Measurements from ENCODE around the gene CHST3. TPM values are rescaled to one million over a fixed set of nuclear protein-coding genes. Genes with fewer than 3 reads are reported as not detected.

CHST3 gene
- polyA plus RNA-seq, 1 experiment: 20.9 TPM

GRCh38 chr10:72002354-72003295 is 38.4 kb downstream of the CHST3 start:
- Histone ChIP-seq H3K4me3 (ENCODE audit: low read depth, low read length) (no peak overlapping the region), H3K27me3 (ENCODE audit: control insufficient read depth, insufficient read depth, low read length) (no peaks in the 10 kb centered on the region), H3K36me3 (ENCODE audit: control insufficient read depth, insufficient read depth, low read length) (peaks cover 6% of the 10 kb centered on the region)
- TF ChIP-seq CTCF (IDR thresholded peaks at IDR 0.05; ENCODE audit: insufficient read depth, low read depth, low read length): no peak
- ChIA-PET POLR2A (no interaction called here), CTCF (interaction anchor here (1.7 kb wide), 1 partner anchor 46 kb away, joined by 5 read pairs; no protein-coding TSS in a partner anchor)
- no peak for DNase-seq (ENCODE audit: low read depth)

GRCh38 chr10:72006026-72006425 is 41.8 kb downstream of the CHST3 start:
- CTCF ChIA-PET: interaction anchor here (1.2 kb wide), 1 partner anchor 110 kb away, joined by 4 read pairs; no protein-coding TSS in a partner anchor
- H3K27me3 ChIP-seq (ENCODE audit: control insufficient read depth, insufficient read depth, low read length): no peaks in the 10 kb centered on the region
- H3K36me3 ChIP-seq (ENCODE audit: control insufficient read depth, insufficient read depth, low read length): peaks cover 18% of the 10 kb centered on the region
- no peak for DNase-seq (ENCODE audit: low read depth)
- POLR2A ChIA-PET: no interaction called here
- H3K4me3 ChIP-seq (ENCODE audit: low read depth, low read length): no peak overlapping the region
- no peak for TF ChIP-seq CTCF (IDR thresholded peaks at IDR 0.05; ENCODE audit: insufficient read depth, low read depth, low read length)

GRCh38 chr10:72007246-72007892 is 43.2 kb downstream of the CHST3 start:
- ChIA-PET POLR2A (no interaction called here), CTCF (interaction anchor here (0.5 to 1.2 kb wide), 2 partner anchors 23 to 111 kb away, joined by 4 read pairs; no protein-coding TSS in a partner anchor)
- no peak for DNase-seq (ENCODE audit: low read depth)

GRCh38 chr10:72008096-72008981 is 44.1 kb downstream of the CHST3 start:
- no peak overlapping the region for H3K4me3 ChIP-seq (ENCODE audit: low read depth, low read length)
- POLR2A ChIA-PET: no interaction called here
- H3K27me3 ChIP-seq (ENCODE audit: control insufficient read depth, insufficient read depth, low read length): no peaks in the 10 kb centered on the region
- no peak for DNase-seq (ENCODE audit: low read depth)
- H3K36me3 ChIP-seq (ENCODE audit: control insufficient read depth, insufficient read depth, low read length): peaks cover 18% of the 10 kb centered on the region
- no peak for TF ChIP-seq CTCF (IDR thresholded peaks at IDR 0.05; ENCODE audit: insufficient read depth, low read depth, low read length)
- CTCF ChIA-PET: interaction anchor here (0.5 to 1.5 kb wide), 4 partner anchors 9 to 40 kb away, joined by 3 to 8 read pairs (median 4); no protein-coding TSS in a partner anchor

More at GRCh38 chr10:72007246-72007892, 43.2 kb downstream of the CHST3 start:
- no peak overlapping the region for H3K4me3 ChIP-seq (ENCODE audit: low read depth, low read length)
- no peaks in the 10 kb centered on the region for H3K27me3 ChIP-seq (ENCODE audit: control insufficient read depth, insufficient read depth, low read length)
- H3K36me3 ChIP-seq (ENCODE audit: control insufficient read depth, insufficient read depth, low read length): peaks cover 18% of the 10 kb centered on the region
- TF ChIP-seq CTCF (IDR thresholded peaks at IDR 0.05; ENCODE audit: insufficient read depth, low read depth, low read length): no peak
